ENCODE results near the gene PLA2G4E.
A peak's percentile ranks its signal among the peaks of the same experiment; 100 is the strongest.

The PLA2G4E gene

DNA sequence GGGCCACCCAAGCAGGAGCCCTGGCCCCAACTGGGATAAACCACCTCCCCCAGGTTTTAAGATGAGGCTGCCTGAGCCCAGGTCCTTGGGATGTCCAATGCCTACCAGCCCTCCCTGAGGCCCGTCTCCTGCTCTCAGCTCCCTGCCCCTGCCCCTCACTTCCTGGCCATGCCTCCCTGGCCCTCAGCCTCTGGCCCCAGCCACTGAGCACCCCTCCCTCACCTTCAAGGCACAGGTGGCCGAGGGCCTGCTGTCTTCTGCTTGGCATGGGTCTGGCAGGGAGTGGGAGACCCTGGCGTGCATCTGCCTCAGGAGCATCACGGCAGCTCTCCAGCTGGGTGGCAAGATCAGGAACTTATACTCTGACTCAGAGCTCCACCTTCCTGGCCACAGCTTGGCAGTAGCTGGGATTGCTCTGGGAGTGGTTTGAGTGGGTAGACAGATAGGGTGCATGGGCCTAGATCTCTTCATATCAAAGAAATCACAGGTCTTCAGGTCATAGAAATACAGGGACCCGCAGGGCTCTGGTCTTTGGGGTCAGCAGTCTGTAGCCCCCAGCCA is at the start of gene PLA2G4E:
PLA2G4E (minus strand) TSS at position 330 of the 561 bp plus-strand sequence; CDS start at position 318, 12 bp downstream.
- no peak for DNase-seq

GRCh38 chr15:42070279-42070975 is 49.6 kb upstream of the PLA2G4E start:
- no peak for DNase-seq

- no peak for DNase-seq
These were observed 48.8 kb upstream of the PLA2G4E start for GRCh38 chr15:42069496-42070278.

DNA sequence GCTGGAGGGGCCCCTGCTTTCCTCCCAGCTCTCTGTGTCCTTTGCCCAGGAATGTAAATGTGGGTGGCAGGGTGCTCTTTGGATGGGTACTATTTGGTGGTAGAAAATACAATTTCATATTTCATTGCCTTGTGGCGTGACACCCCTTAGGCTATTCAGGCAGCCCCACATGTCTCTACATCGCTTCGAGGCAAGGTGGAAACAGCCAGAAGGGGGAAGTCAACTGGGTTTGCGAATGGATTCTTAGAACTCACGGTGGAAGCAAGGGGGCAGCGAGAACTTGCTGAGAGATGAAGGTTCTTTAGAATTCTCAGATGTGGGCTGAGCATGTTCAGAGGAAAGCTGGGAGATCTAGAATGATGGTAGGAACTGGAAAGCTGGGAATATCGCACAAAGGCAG is 48.2 kb upstream of the PLA2G4E start:
- DNase-seq: no peak

GRCh38 chr15:42068601-42069000 is 47.8 kb upstream of the PLA2G4E start:
- DNase-seq: no peak

- no peak for DNase-seq
These were observed 46.0 kb upstream of the PLA2G4E start for GRCh38 chr15:42066764-42067415.

GRCh38 chr15:42065468-42065867 is 44.6 kb upstream of the PLA2G4E start:
- DNase-seq: no peak

GRCh38 chr15:42065033-42065432 is 44.2 kb upstream of the PLA2G4E start:
- DNase-seq: no peak

DNA sequence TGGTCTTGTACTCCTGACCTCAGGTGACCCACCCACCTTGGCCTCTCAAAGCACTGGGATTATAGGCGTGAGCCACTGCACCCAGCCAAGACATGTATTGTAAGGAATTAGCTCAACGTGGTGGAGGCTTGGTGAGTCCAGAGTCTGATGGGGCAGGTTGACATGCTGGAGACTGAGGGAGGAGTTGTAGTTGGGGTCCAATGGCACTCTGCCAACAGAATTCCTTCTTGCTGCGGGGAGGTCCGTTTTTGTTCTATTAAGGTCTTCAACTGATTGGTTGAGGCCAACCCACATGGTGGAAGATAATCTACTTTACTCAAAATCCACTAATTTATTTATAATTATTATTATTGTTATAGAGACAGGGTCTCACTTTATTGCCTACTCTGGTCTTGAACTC is 43.4 kb upstream of the PLA2G4E start:
- no peak for DNase-seq

- no peak for DNase-seq
These were observed 42.4 kb upstream of the PLA2G4E start for GRCh38 chr15:42063122-42063848.

GRCh38 chr15:42062284-42062806 is 41.5 kb upstream of the PLA2G4E start:
- no peak for DNase-seq

- DNase-seq: no peak
These were observed 40.0 kb upstream of the PLA2G4E start for GRCh38 chr15:42060797-42061196.

- DNase-seq: no peak
These were observed 39.6 kb upstream of the PLA2G4E start for GRCh38 chr15:42060477-42060763.

DNA sequence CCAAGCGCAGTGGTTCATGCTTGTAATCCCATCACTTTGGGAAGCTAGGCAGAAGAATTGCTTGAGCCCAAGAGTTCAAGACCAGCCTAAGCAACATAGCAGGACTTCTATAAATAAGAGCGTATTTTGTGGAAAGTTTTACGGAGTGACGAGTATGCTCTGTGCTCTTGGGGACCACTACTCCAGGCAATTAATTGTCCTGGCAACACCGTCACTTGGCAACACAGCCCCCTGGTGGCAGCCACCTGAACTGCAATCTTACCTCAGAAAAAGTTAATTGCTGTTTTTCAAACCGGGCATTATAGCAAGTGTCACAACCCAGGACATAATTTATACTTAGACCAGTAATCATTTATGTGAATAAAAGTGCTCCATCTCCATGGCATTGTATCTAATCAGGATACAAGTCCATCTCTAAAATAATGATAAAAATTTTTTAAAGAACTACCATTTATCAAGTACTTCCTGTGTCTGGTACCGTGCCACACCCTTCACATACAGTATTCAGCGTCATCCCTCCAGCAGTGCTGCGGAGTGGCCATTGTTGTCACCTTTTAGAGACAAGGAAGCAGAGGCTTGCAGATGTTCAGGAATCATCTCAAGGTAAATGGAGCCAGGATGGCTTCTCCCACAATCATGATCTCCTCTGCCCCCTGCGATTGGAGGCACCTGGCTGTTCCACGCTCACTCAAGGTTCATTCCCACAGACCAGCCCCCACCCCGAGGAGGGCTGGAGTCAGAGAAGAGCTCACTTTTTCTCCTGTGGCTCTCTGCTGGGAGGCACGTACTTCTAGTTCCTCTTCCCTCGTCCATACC is 39.0 kb upstream of the PLA2G4E start:
- DNase-seq: peak; percentile 79

GRCh38 chr15:42058791-42059190 is 37.9 kb upstream of the PLA2G4E start:
- no peak for DNase-seq

DNA sequence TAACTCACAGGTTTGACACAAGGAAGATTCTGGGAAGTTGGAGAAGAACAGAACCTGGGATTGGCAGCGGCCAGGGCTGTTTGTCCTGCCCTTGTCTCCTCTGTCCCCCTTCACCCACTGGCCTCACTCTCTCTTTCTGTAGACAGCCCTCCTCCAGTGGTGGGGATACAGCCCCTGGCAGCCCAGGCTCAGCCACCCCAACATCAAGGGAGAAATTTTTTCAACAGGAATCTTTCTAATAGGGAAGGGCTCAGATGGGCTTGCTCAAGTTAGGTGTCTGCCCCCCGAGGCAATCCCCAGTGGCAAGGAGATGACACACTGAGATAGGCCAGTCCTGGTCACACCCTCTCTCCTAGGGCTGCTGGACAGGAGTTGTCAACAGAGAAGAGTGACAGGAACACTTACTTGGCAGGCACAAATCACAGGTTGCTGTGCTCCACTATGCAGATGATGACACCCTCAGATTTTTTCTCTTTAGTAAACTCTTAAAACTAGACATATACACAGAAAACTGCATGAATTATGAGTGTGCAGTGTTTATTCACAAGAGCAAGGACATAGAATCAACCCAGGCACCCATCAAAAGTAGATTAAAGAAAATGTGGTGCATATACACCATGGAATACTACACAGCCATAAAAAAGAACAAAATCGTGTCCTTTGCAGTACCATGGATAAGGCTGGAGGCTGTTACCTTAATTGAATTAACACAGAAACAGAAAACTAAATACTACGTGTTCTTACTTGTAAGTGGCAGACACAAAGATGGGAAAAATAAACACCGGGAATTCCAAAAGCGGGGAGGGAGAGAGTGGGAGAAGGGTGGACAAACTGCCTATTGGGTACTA is 37.2 kb upstream of the PLA2G4E start:
- no peak for DNase-seq

DNA sequence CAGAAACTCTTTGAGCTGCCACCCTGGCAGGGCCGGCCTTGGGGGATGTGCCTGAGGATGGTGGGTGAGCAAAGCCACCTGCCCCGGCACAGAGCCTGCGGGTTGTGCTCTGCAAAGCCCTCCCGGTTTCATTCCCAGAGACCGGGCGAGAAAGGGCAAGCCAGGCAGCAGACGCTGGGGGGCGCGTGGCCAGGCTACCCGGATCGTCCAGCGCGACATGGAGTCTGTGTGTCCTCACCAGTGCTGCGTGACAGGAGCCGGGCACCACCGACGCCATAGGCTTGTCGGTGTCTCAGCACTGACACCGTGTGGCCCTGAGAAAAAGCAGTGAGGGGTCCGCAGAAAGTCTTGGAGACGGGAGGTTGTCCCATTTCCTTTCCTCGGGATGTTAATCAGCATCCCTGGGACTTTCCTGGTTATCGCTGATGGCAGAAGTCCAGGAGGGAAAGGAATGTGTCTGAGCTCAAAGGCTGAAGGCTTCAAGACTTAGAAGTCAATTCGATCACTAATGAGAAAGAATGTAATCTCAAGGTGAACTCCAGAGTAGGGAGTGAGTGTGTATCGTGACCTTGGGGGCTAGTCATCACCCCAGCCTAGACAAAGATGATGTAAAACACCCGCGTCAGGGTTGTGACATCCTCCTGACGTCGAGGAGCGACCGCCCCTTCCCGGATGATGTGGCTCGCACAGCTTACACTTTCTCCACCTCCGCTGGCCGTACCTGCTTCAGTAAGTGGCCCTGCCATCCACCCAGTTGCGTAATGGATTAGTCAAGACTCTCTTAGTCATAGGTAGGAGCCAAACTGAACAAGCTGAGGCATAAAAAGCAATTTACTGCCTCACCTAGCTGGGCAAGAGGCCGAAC is 36.3 kb upstream of the PLA2G4E start:
- DNase-seq: peak; percentile 58

DNA sequence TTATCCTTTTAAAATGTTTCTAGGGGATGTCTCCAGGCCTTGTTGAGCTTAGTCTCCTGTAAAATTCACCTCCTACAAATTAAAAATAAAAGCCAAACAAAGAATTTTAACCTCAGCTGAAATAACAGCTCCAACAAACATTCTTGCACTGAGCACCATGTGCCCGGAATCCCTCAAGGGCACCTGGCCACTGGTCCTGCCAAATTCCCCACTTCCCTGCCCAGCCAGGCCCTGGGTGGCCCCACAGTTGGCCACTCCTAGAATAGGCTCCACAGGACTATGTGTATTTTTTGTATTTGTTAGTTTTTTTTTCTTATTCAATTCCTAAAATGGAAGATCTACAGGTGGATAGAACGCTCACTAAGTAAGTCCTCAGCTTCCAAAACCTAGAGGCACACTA is 33.1 kb upstream of the PLA2G4E start:
- no peak for DNase-seq

DNA sequence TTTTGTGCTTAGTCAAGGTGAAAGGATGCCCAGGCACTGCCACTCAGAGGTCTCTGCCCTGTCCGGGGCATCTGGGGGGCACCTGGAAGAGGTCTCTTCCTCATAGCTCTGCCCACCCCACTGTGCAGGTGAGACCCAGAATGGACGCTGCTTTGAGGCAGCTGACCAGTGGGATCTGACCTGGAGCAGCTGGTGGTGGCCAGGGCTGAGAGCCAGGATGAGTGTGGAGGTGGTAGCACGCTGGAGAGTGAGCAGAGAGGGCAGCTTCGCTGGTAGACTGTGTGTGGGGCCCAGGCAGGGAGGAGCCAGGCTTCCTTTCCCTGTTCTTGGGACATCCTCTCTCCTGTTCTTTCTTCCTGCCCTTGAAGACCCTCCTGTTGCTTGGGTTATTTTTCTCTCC is 32.2 kb upstream of the PLA2G4E start:
- DNase-seq: no peak

All from CD4-positive, alpha-beta T cell treated with Interleukin-17A for 4 hours (primary cell).